Measurements from ENCODE around the gene KIAA0232.

GRCh38 chr4:6746721-6747293 lies 35.7 kb upstream of the KIAA0232 start:
- no peak for TF ChIP-seq CTCF (IDR thresholded peaks at IDR 0.05)
- TF ChIP-seq POLR2A (IDR thresholded peaks at IDR 0.05): no peak
